WTC11 (cell line): ENCODE data around the gene ARF5. TPM values are rescaled to one million over a fixed set of nuclear protein-coding genes. Genes with fewer than 3 reads are reported as not detected.

Source experiments
- ATAC-seq: fragments of 200-7000 bp; cut with Tn5 transposase; 2 replicates; pipeline ENCODE4 v1.10.0; 2021; ENCODE audit warnings: mild to moderate bottlenecking, moderate library complexity
- CTCF ChIA-PET: fragments of 300-600 bp; sonication (Branson Sonifier 250); formaldehyde crosslinking; loops from one replicate; lab custom pipeline; 2021; ENCODE audit warnings: antibody characterized with exemption; lab: Charles Lee
- POLR2A ChIA-PET: fragments of 350-600 bp; sonication (Branson Sonifier 250); formaldehyde crosslinking; loops from one replicate; lab custom pipeline; 2021; ENCODE audit warnings: antibody characterized with exemption; lab: Charles Lee
- DNase-seq: peaks from one replicate; pipeline ENCODE4 v3.0.0; 2021; ENCODE audit warnings: low spot score
- H3K27ac Mint-ChIP-seq: 2 replicates; pipeline ENCODE4 v1.8.0; 2021; ENCODE audit warnings: mixed read lengths
- H3K27me3 Mint-ChIP-seq: 2 replicates; pipeline ENCODE4 v1.8.0; 2021; ENCODE audit warnings: low read depth, mild to moderate bottlenecking, moderate library complexity, mixed read lengths
- H3K36me3 Mint-ChIP-seq: 2 replicates; pipeline ENCODE4 v1.8.0; 2021; ENCODE audit warnings: mixed read lengths
- H3K4me1 Mint-ChIP-seq: 2 replicates; pipeline ENCODE4 v1.8.0; 2022; ENCODE audit warnings: mixed read lengths
- H3K4me3 Mint-ChIP-seq: 2 replicates; pipeline ENCODE4 v1.8.0; 2021; ENCODE audit warnings: mild to moderate bottlenecking, moderate library complexity, mixed read lengths
- H3K9me3 Mint-ChIP-seq: 2 replicates; pipeline ENCODE4 v1.8.0; 2021; ENCODE audit warnings: mixed read lengths
- ATF3 ChIP-seq: sonication (generic); formaldehyde crosslinking; conservative IDR thresholded peaks from 2 replicates; pipeline ENCODE4 v1.8.1; 2022; ENCODE audit warnings: mild to moderate bottlenecking, missing genetic modification reagents
- CBFB ChIP-seq: sonication (generic); formaldehyde crosslinking; IDR thresholded peaks from 2 replicates; pipeline ENCODE4 v1.8.1; 2022; ENCODE audit warnings: mild to moderate bottlenecking, low read depth, missing genetic modification reagents
- CDX4 ChIP-seq: fragments of 250-450 bp; sonication (Bioruptor Pico); IDR thresholded peaks from 2 replicates; pipeline ENCODE4 v1.9.0; 2021; ENCODE audit warnings: moderate library complexity, mild to moderate bottlenecking, inconsistent platforms, borderline replicate concordance
- CREB1 ChIP-seq: sonication (generic); formaldehyde crosslinking; IDR thresholded peaks from 2 replicates; pipeline ENCODE4 v1.8.0; 2023; ENCODE audit warnings: mild to moderate bottlenecking, missing genetic modification reagents
- E2F1 ChIP-seq: sonication (generic); formaldehyde crosslinking; IDR thresholded peaks from 2 replicates; pipeline ENCODE4 v1.8.0; 2022; ENCODE audit warnings: mild to moderate bottlenecking, missing genetic modification reagents
- ELF4 ChIP-seq: sonication (generic); formaldehyde crosslinking; IDR thresholded peaks from 2 replicates; pipeline ENCODE4 v1.8.1; 2022; ENCODE audit warnings: low read depth, mild to moderate bottlenecking, moderate library complexity, missing genetic modification reagents
- ESRRA ChIP-seq: sonication (generic); formaldehyde crosslinking; IDR thresholded peaks from 2 replicates; pipeline ENCODE4 v1.8.1; 2022; ENCODE audit warnings: mild to moderate bottlenecking, missing genetic modification reagents, borderline replicate concordance
- FOXK1 ChIP-seq: sonication (generic); formaldehyde crosslinking; IDR thresholded peaks from 2 replicates; pipeline ENCODE4 v1.8.0; 2022; ENCODE audit warnings: mild to moderate bottlenecking, moderate library complexity, missing genetic modification reagents
- GRHL2 ChIP-seq: fragments of 250-450 bp; sonication (Bioruptor Pico); IDR thresholded peaks from 2 replicates; pipeline ENCODE4 v1.8.0; 2022; ENCODE audit warnings: mild to moderate bottlenecking, moderate library complexity; ENCODE audit not compliant: insufficient replicate concordance, severe bottlenecking
- GTF2I ChIP-seq: fragments of 250-450 bp; sonication (Bioruptor Pico); conservative IDR thresholded peaks from 2 replicates; pipeline ENCODE4 v1.4.0; 2021; ENCODE audit warnings: mild to moderate bottlenecking
- HMGA2 ChIP-seq: fragments of 250-450 bp; sonication (Bioruptor Pico); IDR thresholded peaks from 2 replicates; pipeline ENCODE4 v1.4.0; 2021; ENCODE audit warnings: mild to moderate bottlenecking, moderate library complexity
- IRF2 ChIP-seq: sonication (generic); formaldehyde crosslinking; IDR thresholded peaks from 2 replicates; pipeline ENCODE4 v1.8.0; 2022; ENCODE audit warnings: low read depth, missing genetic modification reagents, borderline replicate concordance
- JUN ChIP-seq: sonication (generic); formaldehyde crosslinking; IDR thresholded peaks from 2 replicates; pipeline ENCODE4 v1.8.0; 2023; ENCODE audit warnings: mild to moderate bottlenecking, missing genetic modification reagents
- MLX ChIP-seq: sonication (generic); formaldehyde crosslinking; IDR thresholded peaks from 2 replicates; pipeline ENCODE4 v1.8.1; 2023; ENCODE audit warnings: mild to moderate bottlenecking, missing genetic modification reagents, moderate library complexity
- NFE2L1 ChIP-seq: sonication (generic); formaldehyde crosslinking; IDR thresholded peaks from 2 replicates; pipeline ENCODE4 v1.8.1; 2023; ENCODE audit warnings: missing genetic modification reagents
- NFYB ChIP-seq: sonication (generic); formaldehyde crosslinking; conservative IDR thresholded peaks from 2 replicates; pipeline ENCODE4 v1.8.0; 2022; ENCODE audit warnings: low read depth, missing genetic modification reagents
- NR1H2 ChIP-seq: sonication (generic); formaldehyde crosslinking; IDR thresholded peaks from 2 replicates; pipeline ENCODE4 v1.9.0; 2021; ENCODE audit warnings: mild to moderate bottlenecking, moderate library complexity, missing genetic modification reagents
- PRRX2 ChIP-seq: fragments of 250-450 bp; sonication (Bioruptor Pico); IDR thresholded peaks from 2 replicates; pipeline ENCODE4 v1.8.0; 2021; ENCODE audit warnings: mild to moderate bottlenecking
- SMAD3 ChIP-seq: sonication (generic); formaldehyde crosslinking; IDR thresholded peaks from 2 replicates; pipeline ENCODE4 v1.8.0; 2022; ENCODE audit warnings: missing genetic modification reagents, mild to moderate bottlenecking, borderline replicate concordance
- TP53 ChIP-seq: sonication (generic); formaldehyde crosslinking; IDR thresholded peaks from 2 replicates; pipeline ENCODE4 v1.8.1; 2023; ENCODE audit warnings: mild to moderate bottlenecking, missing genetic modification reagents
- ZBTB21 ChIP-seq: sonication (generic); formaldehyde crosslinking; IDR thresholded peaks from 2 replicates; pipeline ENCODE4 v1.8.1; 2023; ENCODE audit warnings: mild to moderate bottlenecking, missing genetic modification reagents, borderline replicate concordance
- ZNF121 ChIP-seq: sonication (generic); formaldehyde crosslinking; IDR thresholded peaks from 2 replicates; pipeline ENCODE4 v1.8.0; 2023; ENCODE audit warnings: missing genetic modification reagents
- ZNF219 ChIP-seq: sonication (generic); formaldehyde crosslinking; IDR thresholded peaks from 2 replicates; pipeline ENCODE4 v1.8.0; 2023; ENCODE audit warnings: missing genetic modification reagents, mild to moderate bottlenecking, borderline replicate concordance
- ZNF263 ChIP-seq: sonication (generic); formaldehyde crosslinking; IDR thresholded peaks from 2 replicates; pipeline ENCODE4 v1.8.1; 2022; ENCODE audit warnings: low read depth, mild to moderate bottlenecking, moderate library complexity, missing genetic modification reagents
- ZNF281 ChIP-seq: sonication (generic); formaldehyde crosslinking; IDR thresholded peaks from 2 replicates; pipeline ENCODE4 v1.8.0; 2023; ENCODE audit warnings: mild to moderate bottlenecking, missing genetic modification reagents
- ZNF416 ChIP-seq: fragments of 250-450 bp; sonication (Bioruptor Pico); IDR thresholded peaks from 2 replicates; pipeline ENCODE4 v1.9.0; 2021; ENCODE audit warnings: mild to moderate bottlenecking, inconsistent platforms
- ZNF423 ChIP-seq: fragments of 250-450 bp; sonication (Bioruptor Pico); IDR thresholded peaks from 2 replicates; pipeline ENCODE4 v2.1.2; 2022; ENCODE audit warnings: mild to moderate bottlenecking, moderate library complexity
- total RNA-seq: library from RNA; stranded (reverse); gene quantifications from 3 replicates; pipeline ENCODE4 v1.2.3, GENCODE V29; 2021

The ARF5 gene
- total RNA-seq, 1 experiment from 2014 or later: 167 TPM

- ChIA-PET CTCF (no interaction called here), POLR2A (no interaction called here)
- H3K36me3 Mint-ChIP-seq: peaks cover 17% of the 10 kb centered on the region
- TF ChIP-seq MLX: no peak
- no peak for TF ChIP-seq NFE2L1 (CRISPR knock-in tag)
- TF ChIP-seq HMGA2 (CRISPR knock-in tag): no peak
- TF ChIP-seq ZNF121 (CRISPR knock-in tag): no peak
- peaks cover 74% of the 10 kb centered on the region for H3K27me3 Mint-ChIP-seq
- no peaks in the 10 kb centered on the region for H3K4me1 Mint-ChIP-seq
- H3K9me3 Mint-ChIP-seq: peaks cover 52% of the 10 kb centered on the region
- no peak overlapping the region for H3K27ac Mint-ChIP-seq
- no peak for DNase-seq
- H3K4me3 Mint-ChIP-seq: no peak overlapping the region
- no peak for ATAC-seq
These were observed 41.9 kb upstream of the ARF5 start for GRCh38 chr7:127546313-127546712.

GRCh38 chr7:127550247-127550646 lies 38.0 kb upstream of the ARF5 start:
- H3K27ac Mint-ChIP-seq: no peak overlapping the region
- POLR2A ChIA-PET: no interaction called here
- no peak for TF ChIP-seq GTF2I
- TF ChIP-seq NFYB (CRISPR knock-in tag): no peak
- no peak for TF ChIP-seq CDX4 (CRISPR knock-in tag)
- TF ChIP-seq JUN: no peak
- TF ChIP-seq ZNF423 (CRISPR knock-in tag): no peak
- TF ChIP-seq ATF3 (CRISPR knock-in tag): no peak
- TF ChIP-seq ZNF121 (CRISPR knock-in tag): no peak
- TF ChIP-seq CREB1 (CRISPR knock-in tag): no peak
- no peak for TF ChIP-seq ESRRA
- no peak for TF ChIP-seq GRHL2 (CRISPR knock-in tag)
- TF ChIP-seq ZNF281 (CRISPR knock-in tag): no peak
- TF ChIP-seq, all 79 proteins: peak for 0
- peaks cover 16% of the 10 kb centered on the region for H3K36me3 Mint-ChIP-seq
- H3K27me3 Mint-ChIP-seq: peaks cover 70% of the 10 kb centered on the region
- ATAC-seq (no peak), DNase-seq (no peak)
- H3K9me3 Mint-ChIP-seq: peaks cover 46% of the 10 kb centered on the region
- H3K4me3 Mint-ChIP-seq: no peak overlapping the region
- CTCF ChIA-PET: no interaction called here
- H3K4me1 Mint-ChIP-seq: no peaks in the 10 kb centered on the region

- no peak for TF ChIP-seq E2F1
- no peak for TF ChIP-seq IRF2
- no peak for TF ChIP-seq NR1H2 (CRISPR knock-in tag)
- no peak for TF ChIP-seq ZNF263 (CRISPR knock-in tag)
- no peak for TF ChIP-seq ZNF423 (CRISPR knock-in tag)
- TF ChIP-seq SMAD3: no peak
- TF ChIP-seq ESRRA: no peak
- no peak for TF ChIP-seq PRRX2 (CRISPR knock-in tag)
- no peak for TF ChIP-seq ZNF416
- no peak for TF ChIP-seq TP53
- TF ChIP-seq FOXK1 (CRISPR knock-in tag): no peak
- TF ChIP-seq ZNF219 (CRISPR knock-in tag): no peak
- no peak for TF ChIP-seq ZBTB21 (CRISPR knock-in tag)
- no peak for TF ChIP-seq GTF2I
- TF ChIP-seq CBFB: no peak
- TF ChIP-seq ELF4 (CRISPR knock-in tag): no peak
- ChIA-PET POLR2A (no interaction called here), CTCF (no interaction called here)
- Mint-ChIP-seq H3K9me3 (peaks cover 32% of the 10 kb centered on the region), H3K27me3 (peaks cover 69% of the 10 kb centered on the region), H3K36me3 (peaks cover 2% of the 10 kb centered on the region; the same call in 1 of the 2 replicates), H3K27ac (no peak overlapping the region), H3K4me3 (no peak overlapping the region), H3K4me1 (no peaks in the 10 kb centered on the region)
- ATAC-seq: no peak
- DNase-seq: no peak
These were observed 36.3 kb upstream of the ARF5 start for GRCh38 chr7:127551941-127552340.
